B cell (primary cell): Measurements from ENCODE around the gene CAGE1. TPM values are rescaled to one million over a fixed set of nuclear protein-coding genes. Genes with fewer than 3 reads are reported as not detected.

Source experiments
- ATAC-seq: fragments of 200-7000 bp; cut with Tn5 transposase; one replicate; pipeline ENCODE4 v1.10.0; 2021; ENCODE audit warnings: low read depth, mild to moderate bottlenecking, moderate number of reproducible peaks, moderate library complexity
- CTCF ChIA-PET: fragments of 350-600 bp; sonication (Branson Sonifier 250); formaldehyde crosslinking; loops from one replicate; lab custom pipeline; 2021; ENCODE audit warnings: antibody characterized with exemption, inconsistent platforms; lab: Charles Lee
- POLR2A ChIA-PET: fragments of 350-600 bp; sonication (Branson Sonifier 250); formaldehyde crosslinking; loops from one replicate; lab custom pipeline; 2021; ENCODE audit warnings: antibody characterized with exemption; lab: Charles Lee
- DNase-seq: peaks from one replicate; pipeline ENCODE4 v3.0.0; 2013
- H2AFZ ChIP-seq: 2 replicates; pipeline ENCODE4 v1.6.1; 2012; ENCODE audit warnings: mild to moderate bottlenecking, low read depth, low read length; ENCODE audit not compliant: insufficient read depth, poor library complexity, severe bottlenecking
- H3K27ac ChIP-seq, 2 donors: 1 replicate in 1 of 2; 2 replicates in 1 of 2; pipeline ENCODE4 v1.5.1; 2012 to 2013; ENCODE audit warnings: low read length in 2 of 2, mild to moderate bottlenecking in 2 of 2, moderate library complexity in 1 of 2
- H3K27me3 ChIP-seq, 4 experiments: fragments of 200-600 bp in 1 of 4; sonication (generic) in 1 of 4; replicated peaks in 1 of 4; 1 replicate in 2 of 4; 2 replicates in 2 of 4; pipeline versions ENCODE4 v1.6.1 to v1.7.0; 2013 to 2016; ENCODE audit warnings: low read length in 3 of 4, mild to moderate bottlenecking in 2 of 4, mixed read lengths in 1 of 4, moderate library complexity in 1 of 4; ENCODE audit not compliant: insufficient read depth in 4 of 4, control insufficient read depth in 3 of 4; ENCODE audit errors: control extremely low read depth in 1 of 4
- H3K36me3 ChIP-seq, 2 experiments: replicated peaks in 1 of 2; 1 replicate in 1 of 2; 2 replicates in 1 of 2; pipeline versions ENCODE4 v1.6.1 to v1.7.1; 2013; ENCODE audit warnings: low read length in 1 of 2; ENCODE audit not compliant: insufficient read depth in 2 of 2, control insufficient read depth in 1 of 2; ENCODE audit errors: control extremely low read depth in 1 of 2, extremely low read depth in 1 of 2
- H3K4me1 ChIP-seq, 2 donors: fragments of 200-600 bp in 1 of 2; sonication (generic) in 1 of 2; 1 replicate in 1 of 2; 2 replicates in 1 of 2; pipeline versions ENCODE4 v1.5.1 to v1.6.1; 2013 to 2017; ENCODE audit warnings: low read length in 2 of 2; ENCODE audit not compliant: control insufficient read depth in 2 of 2, insufficient read depth in 2 of 2
- H3K4me2 ChIP-seq: replicated peaks from 2 replicates; pipeline ENCODE3; 2012; ENCODE audit warnings: mild to moderate bottlenecking, low read depth, low read length; ENCODE audit not compliant: poor library complexity, severe bottlenecking
- H3K4me3 ChIP-seq, 5 experiments: fragments of 200-600 bp in 1 of 5; sonication (generic) in 1 of 5; 1 replicate in 3 of 5; 2 replicates in 2 of 5; pipeline versions ENCODE4 v1.5.1 to v1.7.0; 2011 to 2016; ENCODE audit warnings: low read length in 4 of 5, mild to moderate bottlenecking in 4 of 5, low read depth in 2 of 5, control low read depth in 1 of 5, moderate library complexity in 1 of 5; ENCODE audit not compliant: insufficient read depth in 1 of 5; ENCODE audit errors: control extremely low read depth in 1 of 5, extremely low read depth in 1 of 5
- H3K79me2 ChIP-seq: fragments of 200-600 bp; sonication (generic); one replicate; pipeline ENCODE4 v1.6.0; 2016; ENCODE audit warnings: low read length; ENCODE audit not compliant: control insufficient read depth, insufficient read depth
- H3K9ac ChIP-seq: fragments of 200-600 bp; sonication (generic); 2 replicates; pipeline ENCODE4 v1.6.1; 2017; ENCODE audit warnings: mild to moderate bottlenecking, low read length, moderate library complexity
- H3K9me3 ChIP-seq, 3 donors: one replicate each; pipeline versions ENCODE4 v1.6.1 to v1.7.1; 2013; ENCODE audit warnings: low read length in 2 of 3; ENCODE audit not compliant: control insufficient read depth in 2 of 3, insufficient read depth in 1 of 3; ENCODE audit errors: control extremely low read depth in 1 of 3
- H4K20me1 ChIP-seq: 2 replicates; pipeline ENCODE4 v1.6.0; 2012; ENCODE audit warnings: mild to moderate bottlenecking, low read length; ENCODE audit not compliant: insufficient read depth, control insufficient read depth, poor library complexity, severe bottlenecking
- H3K27ac Mint-ChIP-seq: one replicate; pipeline ENCODE4 v1.8.0; 2021; ENCODE audit warnings: mixed read lengths
- H3K27me3 Mint-ChIP-seq: one replicate; pipeline ENCODE4 v1.8.0; 2021; ENCODE audit warnings: mixed read lengths
- H3K4me1 Mint-ChIP-seq: one replicate; pipeline ENCODE4 v1.8.0; 2021; ENCODE audit warnings: mixed read lengths
- H3K4me3 Mint-ChIP-seq: one replicate; pipeline ENCODE4 v1.8.0; 2021; ENCODE audit warnings: mixed read lengths
- H3K9me3 Mint-ChIP-seq: one replicate; pipeline ENCODE4 v1.8.0; 2022; ENCODE audit warnings: mixed read lengths; ENCODE audit not compliant: insufficient read depth
- CTCF ChIP-seq: fragments of 200-600 bp; IDR thresholded peaks from one replicate; pipeline ENCODE4 v1.8.0; 2022; ENCODE audit warnings: antibody characterized with exemption, mild to moderate bottlenecking
- EZH2 ChIP-seq: IDR thresholded peaks from 2 replicates; pipeline ENCODE4 v1.6.1; 2012; ENCODE audit warnings: borderline replicate concordance, low read depth, mild to moderate bottlenecking, moderate library complexity, low read length; ENCODE audit not compliant: insufficient read depth, poor library complexity, severe bottlenecking
- WGBS: methylation state at CpG from one replicate; pipeline ENCODE4 v1.1.5; 2013; ENCODE audit warnings: missing lambda C conversion rate; ENCODE audit not compliant: insufficient coverage; 5-methylcytosine and 5-hydroxymethylcytosine counted together
- intact Hi-C: fragments of 100-400 bp; cut with micrococcal nuclease; formaldehyde crosslinking; loops from one replicate; pipeline ENCODE4 v1.10.0; 2022
- polyA plus RNA-seq: library from polyadenylated mRNA; depleted of rRNA; stranded (reverse); fragments of >200 nt; gene quantifications from 2 replicates; pipeline ENCODE4 v1.2.3, GENCODE V29; 2012
- total RNA-seq, 2 donors: library from RNA; stranded (reverse); fragments of 120-200 nt in 1 of 2; gene quantifications; 1 replicate in 1 of 2; 2 replicates in 1 of 2; pipeline versions ENCODE4 v1.2.3 to v1.2.4, GENCODE V29; 2013 to 2022

The CAGE1 gene
- total and polyA plus RNA-seq, 2 donors (not counting 1 experiment from before 2014, with no cell fraction given) = 0.13 to 0.34 TPM

DNA sequence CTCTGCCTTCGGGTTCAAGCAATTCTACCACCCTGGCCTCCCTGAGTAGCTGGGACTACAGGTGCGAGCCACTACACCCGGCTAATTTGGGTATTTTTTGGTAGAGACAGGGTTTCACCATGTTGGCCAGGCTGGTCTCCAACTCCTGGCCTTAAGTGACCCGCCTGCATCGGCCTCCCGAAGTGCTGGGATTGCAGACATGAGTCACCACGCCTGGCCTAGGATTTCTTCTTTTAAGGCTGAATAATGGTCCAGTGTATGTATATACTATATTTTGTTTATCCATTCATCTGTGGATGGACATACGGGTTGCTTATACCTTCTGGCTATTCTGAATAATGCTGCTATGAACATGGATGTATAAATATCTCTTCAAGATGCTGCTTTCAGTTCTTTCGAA is 17.2 kb upstream of the CAGE1 start:
- Histone ChIP-seq H3K4me1 (no peaks in the 10 kb centered on the region), H3K9me3 (no peaks in the 10 kb centered on the region), H3K36me3 (peaks cover 24 to 86% of the 10 kb centered on the region in 2 experiments), H4K20me1 (no peaks in the 10 kb centered on the region), H3K79me2 (no peaks in the 10 kb centered on the region), H3K4me3 (no peak overlapping the region), H3K9ac (no peak overlapping the region), H3K27ac (no peak overlapping the region), H3K27me3 (no peaks in the 10 kb centered on the region), H3K4me2 (no peak overlapping the region), H2AFZ (no peak overlapping the region)
- Mint-ChIP-seq H3K4me1 (no peaks in the 10 kb centered on the region), H3K27me3 (no peaks in the 10 kb centered on the region), H3K27ac (no peak overlapping the region), H3K9me3 (no peaks in the 10 kb centered on the region), H3K4me3 (no peak overlapping the region)
- ATAC-seq = no peak
- WGBS = 94% methylated on average over 3 of the region's 9 CpGs
- TF ChIP-seq EZH2 (no peak), CTCF (no peak)
- POLR2A ChIA-PET = no interaction called here
- DNase-seq = no peak
- CTCF ChIA-PET = no interaction called here
- intact Hi-C loops = no loop called here

GRCh38 chr6:7404546-7404945 is 15.0 kb upstream of the CAGE1 start:
- no peaks in the 10 kb centered on the region for H3K9me3 Mint-ChIP-seq
- Histone ChIP-seq H2AFZ (no peak overlapping the region), H3K36me3 (peaks cover 21 to 84% of the 10 kb centered on the region in 2 experiments), H4K20me1 (no peaks in the 10 kb centered on the region), H3K27me3 (no peaks in the 10 kb centered on the region), H3K9ac (no peak overlapping the region), H3K4me1 (no peaks in the 10 kb centered on the region), H3K27ac (no peak overlapping the region), H3K79me2 (no peaks in the 10 kb centered on the region), H3K9me3 (no peaks in the 10 kb centered on the region), H3K4me3 (no peak overlapping the region), H3K4me2 (no peak overlapping the region)
- intact Hi-C loops = no loop called here
- H3K27ac Mint-ChIP-seq = no peak overlapping the region
- H3K4me1 Mint-ChIP-seq = no peaks in the 10 kb centered on the region
- ATAC-seq (no peak), DNase-seq (no peak)
- CTCF ChIA-PET = interaction anchor here (1.3 kb wide), 1 partner anchor 129 kb away, joined by 3 read pairs; no protein-coding TSS in a partner anchor
- POLR2A ChIA-PET = no interaction called here
- 100% methylated on average over 2 of the region's 5 CpGs for WGBS
- no peaks in the 10 kb centered on the region for H3K27me3 Mint-ChIP-seq
- no peak for TF ChIP-seq CTCF
- no peak for TF ChIP-seq EZH2
- H3K4me3 Mint-ChIP-seq = no peak overlapping the region
